Prostate gland (tissue), 2 donors: ENCODE data around the gene RNF103.

Experiments
- CTCF ChIP-seq, 4 experiments: fragments of 200-600 bp in 2 of 4; fragments of 450-650 bp in 2 of 4; sonication (generic) in 2 of 4; IDR thresholded peaks; 1 replicate in 3 of 4; 2 replicates in 1 of 4; pipeline ENCODE4 v1.5.1; 2016 to 2019; ENCODE audit warnings: antibody characterized with exemption in 4 of 4, mild to moderate bottlenecking in 2 of 4, moderate library complexity in 2 of 4
- POLR2A ChIP-seq: fragments of 450-650 bp; IDR thresholded peaks from one replicate; pipeline ENCODE4 v1.6.1; 2016; ENCODE audit warnings: antibody characterized with exemption, mild to moderate bottlenecking

- no peak for TF ChIP-seq CTCF (IDR thresholded peaks at IDR 0.05)
- TF ChIP-seq POLR2A: no peak
Measured at GRCh38 chr2:86625096-86625495, 1.4 kb upstream of the RNF103 start.
